PFSK-1 (cell line): ENCODE measurements around the gene PANK2.

Experiments used
- FOXP2 ChIP-seq: optimal IDR thresholded peaks from 2 replicates; pipeline ENCODE3; 2011; ENCODE audit warnings: borderline replicate concordance, control low read depth, inconsistent platforms; ENCODE audit not compliant: insufficient read depth; ENCODE audit errors: extremely low read length, extremely low read depth
- POLR2AphosphoS5 ChIP-seq: IDR thresholded peaks from 2 replicates; pipeline ENCODE4 v1.6.1; 2012; ENCODE audit warnings: low read depth, mild to moderate bottlenecking, control low read depth, low read length, moderate library complexity
- REST ChIP-seq, 2 experiments: IDR thresholded peaks; 2 replicates each; pipeline versions ENCODE4 v1.6.1 to v1.8.0; 2011 to 2012; ENCODE audit warnings: low read depth in 2 of 2, low read length in 2 of 2, control low read depth in 1 of 2, inconsistent platforms in 1 of 2, mild to moderate bottlenecking in 1 of 2, moderate library complexity in 1 of 2; ENCODE audit not compliant: insufficient read depth in 1 of 2
- SIN3A ChIP-seq: IDR thresholded peaks from 2 replicates; pipeline ENCODE4 v1.6.1; 2012; ENCODE audit warnings: mild to moderate bottlenecking, low read length, moderate library complexity, borderline replicate concordance; ENCODE audit not compliant: insufficient read depth
- TAF1 ChIP-seq: IDR thresholded peaks from 2 replicates; pipeline ENCODE4 v1.6.1; 2012; ENCODE audit warnings: low read length, control low read depth, borderline replicate concordance; ENCODE audit not compliant: insufficient read depth

PANK2 gene

DNA sequence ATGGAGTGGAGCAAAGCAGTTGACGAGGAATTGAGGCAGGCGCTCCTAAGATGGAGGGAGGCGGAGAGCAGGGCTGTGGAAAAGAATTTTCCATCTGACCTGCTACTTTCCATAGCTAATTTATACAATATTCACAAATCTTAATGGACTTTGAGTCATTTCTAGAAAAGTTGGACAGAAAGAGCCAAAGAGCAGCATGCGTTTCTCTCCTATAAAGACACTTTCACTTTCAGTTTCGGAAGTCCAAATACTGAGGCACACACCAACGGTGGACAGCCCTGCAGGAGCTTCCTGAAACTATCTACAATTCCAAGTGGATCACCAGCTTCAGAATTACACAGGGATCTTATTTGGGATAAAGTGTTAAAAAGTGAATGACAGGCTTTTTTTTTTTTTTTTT is 43.5 kb downstream of the PANK2 start:
- no peak for TF ChIP-seq FOXP2
- TF ChIP-seq TAF1, result no peak
- TF ChIP-seq SIN3A, result no peak
- TF ChIP-seq POLR2AphosphoS5, result no peak
- no peak for TF ChIP-seq REST (IDR thresholded peaks at IDR 0.05; ENCODE audit: insufficient read depth in 1 of 2, low read depth in 2 of 2, low read length in 2 of 2)

DNA sequence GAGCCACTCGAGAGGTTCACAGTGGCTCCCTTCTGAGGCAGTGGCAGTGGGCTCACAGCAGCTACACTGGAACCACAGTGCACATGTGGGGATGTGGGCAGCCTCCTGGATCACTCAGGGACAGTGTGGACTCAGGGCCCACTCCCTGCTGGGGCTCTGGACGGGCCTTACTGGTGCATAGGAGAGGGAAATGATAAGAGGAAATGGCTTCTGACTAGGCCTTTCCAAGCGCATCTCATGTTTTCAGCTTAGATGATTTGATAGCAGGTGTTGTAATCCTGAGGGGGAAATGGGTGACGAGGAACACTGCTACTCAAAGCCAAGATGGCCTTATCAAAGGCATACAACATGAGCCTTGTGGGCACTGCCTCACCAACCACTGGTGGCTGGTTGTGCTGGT is 44.0 kb downstream of the PANK2 start:
- TF ChIP-seq SIN3A (no peak), FOXP2 (no peak), REST (IDR thresholded peaks at IDR 0.05; ENCODE audit: insufficient read depth in 1 of 2, low read depth in 2 of 2, low read length in 2 of 2) (no peak), POLR2AphosphoS5 (no peak), TAF1 (no peak)

DNA sequence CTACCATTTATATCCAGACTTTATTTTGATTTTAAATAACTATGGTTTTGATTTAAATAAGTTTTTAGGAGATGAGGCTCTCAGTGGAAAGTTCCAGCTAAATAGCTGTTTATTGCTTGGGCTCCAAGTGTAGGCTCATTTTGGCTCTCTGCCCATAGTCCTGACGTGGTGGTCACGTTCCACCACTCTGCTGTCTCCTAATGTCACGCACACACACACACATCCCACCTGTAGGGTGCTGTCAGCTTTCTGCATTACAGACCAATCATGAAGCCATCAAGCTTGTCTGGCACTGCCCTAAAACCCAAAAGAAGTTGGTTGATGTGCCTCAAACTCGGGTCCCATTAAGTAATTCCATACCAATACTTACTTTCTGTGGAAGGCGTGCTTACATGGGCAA is 45.4 kb downstream of the PANK2 start:
- TF ChIP-seq POLR2AphosphoS5 (no peak), TAF1 (no peak), FOXP2 (no peak), SIN3A (no peak), REST (IDR thresholded peaks at IDR 0.05; ENCODE audit: insufficient read depth in 1 of 2, low read depth in 2 of 2, low read length in 2 of 2) (no peak)

- no peak for TF ChIP-seq FOXP2
- no peak for TF ChIP-seq TAF1
- TF ChIP-seq SIN3A, result no peak
- no peak for TF ChIP-seq POLR2AphosphoS5
- no peak for TF ChIP-seq REST (IDR thresholded peaks at IDR 0.05; ENCODE audit: insufficient read depth in 1 of 2, low read depth in 2 of 2, low read length in 2 of 2)
Measured at GRCh38 chr20:3935295-3935955, 46.2 kb downstream of the PANK2 start.

DNA sequence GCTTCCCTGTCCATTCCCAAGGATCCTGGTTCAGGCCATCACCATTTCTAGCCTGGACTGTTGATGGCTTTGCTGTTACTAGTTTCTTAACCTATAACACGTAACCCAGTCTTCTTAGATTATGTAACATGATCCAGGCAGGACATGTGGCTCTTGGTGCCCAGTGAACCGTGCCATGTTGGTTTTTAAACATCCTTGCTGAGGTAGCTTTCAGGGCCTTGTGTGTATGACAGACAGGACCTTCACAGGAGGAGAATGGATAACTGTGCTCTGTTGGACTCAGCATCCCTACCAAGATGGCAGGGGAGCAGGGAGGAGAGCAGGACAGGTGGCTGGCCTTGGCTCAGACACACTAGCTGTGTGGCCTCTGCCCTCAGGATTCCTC is 46.8 kb downstream of the PANK2 start:
- no peak for TF ChIP-seq TAF1
- TF ChIP-seq REST (IDR thresholded peaks at IDR 0.05; ENCODE audit: insufficient read depth in 1 of 2, low read depth in 2 of 2, low read length in 2 of 2), result no peak
- TF ChIP-seq POLR2AphosphoS5, result no peak
- TF ChIP-seq FOXP2, result no peak
- TF ChIP-seq SIN3A, result no peak
